ENCODE measurements around the gene CEACAM6. TPM values are rescaled to one million over a fixed set of nuclear protein-coding genes. Genes with fewer than 3 reads are reported as not detected.
"Not testable (repeated sequence)": the region's sequence is repeated elsewhere in the genome, so short reads cannot be mapped to it uniquely, and the experiment has no call there.

CEACAM6 gene
- total RNA-seq, 1 donor from 2014 or later: 5.0 TPM

DNA sequence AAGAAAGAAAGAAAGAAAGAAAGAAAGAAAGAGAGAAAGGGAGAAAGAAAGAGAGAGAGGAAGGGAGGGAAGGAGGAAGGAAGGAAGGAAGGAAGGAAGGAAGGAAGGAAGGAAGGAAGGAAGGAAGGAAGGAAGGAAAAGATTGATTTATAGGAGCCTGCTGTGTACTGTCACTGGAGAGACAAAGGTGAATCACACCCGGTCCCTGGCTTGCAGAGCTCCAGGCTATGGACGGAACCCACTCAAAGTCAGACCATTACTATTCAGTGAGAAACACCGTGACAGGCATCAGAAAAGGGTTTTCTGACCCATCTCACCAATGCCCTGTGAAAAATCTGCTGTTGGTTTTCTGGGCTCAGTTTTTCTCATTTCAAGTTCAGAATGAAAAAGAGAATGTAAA is 7.3 kb upstream of the CEACAM6 start:
- DNase-seq: no peak

DNA sequence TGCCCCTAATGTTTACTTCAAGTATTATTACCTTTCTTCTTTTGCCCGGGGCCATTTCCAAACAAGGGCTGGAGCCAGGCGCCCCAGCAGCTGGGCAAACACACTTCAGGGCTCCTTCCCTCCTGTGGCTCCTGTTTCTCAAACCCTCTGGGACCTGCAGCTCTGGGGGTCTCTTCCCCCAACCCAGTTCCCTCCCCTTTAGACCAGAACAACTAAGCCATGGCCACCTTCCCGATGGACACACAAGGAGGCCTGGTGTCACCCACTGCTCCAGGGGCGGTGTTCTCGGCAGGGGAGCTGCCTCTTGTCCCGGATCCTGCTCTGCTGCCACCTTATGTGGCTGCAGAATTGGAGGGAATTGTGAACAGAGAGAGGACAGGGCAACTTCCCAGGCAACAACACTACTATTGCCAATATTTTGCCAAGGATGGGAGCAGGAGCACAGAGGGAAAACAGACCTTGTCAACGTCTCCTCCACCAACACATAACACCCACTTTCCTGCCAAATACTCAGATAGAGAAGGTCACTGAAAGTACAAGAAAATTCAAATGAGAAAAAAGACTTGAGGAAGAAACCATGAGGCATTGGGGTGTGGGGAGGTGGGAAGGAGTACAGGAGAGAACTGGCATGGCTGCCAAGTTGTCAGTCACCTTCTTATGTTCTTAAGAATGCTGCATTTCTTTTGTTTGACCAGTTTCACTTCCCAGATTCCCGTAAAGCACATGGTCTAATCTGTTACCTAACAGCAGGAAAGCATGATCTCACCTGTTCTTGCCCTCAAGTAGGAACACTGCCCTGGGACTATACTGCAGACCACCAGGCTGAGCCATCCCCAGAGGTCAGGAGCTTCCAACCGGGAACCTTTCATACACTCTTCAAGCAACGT is 4.8 kb upstream of the CEACAM6 start:
- not testable (repeated sequence) for DNase-seq

DNA sequence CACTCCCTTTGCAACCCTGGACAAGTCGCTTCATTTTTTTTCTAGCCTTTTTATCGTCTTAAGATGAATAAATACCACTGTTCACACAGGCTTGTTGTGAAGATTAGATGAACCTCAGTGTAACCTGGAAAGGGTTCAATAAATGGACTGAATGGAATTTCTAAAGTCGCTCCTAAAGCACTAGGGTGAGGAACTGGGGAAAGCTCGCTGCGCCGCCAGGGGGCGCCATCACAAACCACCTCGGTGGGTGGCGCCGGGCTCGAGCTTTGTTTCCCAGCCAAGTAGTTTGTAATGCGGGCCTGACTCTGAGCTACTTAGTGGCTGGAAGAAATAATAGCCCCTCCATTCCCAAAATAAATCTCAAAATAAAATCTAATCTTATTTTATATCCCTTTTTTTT is 2.2 kb upstream of the CEACAM6 start:
- DNase-seq: no peak

DNA sequence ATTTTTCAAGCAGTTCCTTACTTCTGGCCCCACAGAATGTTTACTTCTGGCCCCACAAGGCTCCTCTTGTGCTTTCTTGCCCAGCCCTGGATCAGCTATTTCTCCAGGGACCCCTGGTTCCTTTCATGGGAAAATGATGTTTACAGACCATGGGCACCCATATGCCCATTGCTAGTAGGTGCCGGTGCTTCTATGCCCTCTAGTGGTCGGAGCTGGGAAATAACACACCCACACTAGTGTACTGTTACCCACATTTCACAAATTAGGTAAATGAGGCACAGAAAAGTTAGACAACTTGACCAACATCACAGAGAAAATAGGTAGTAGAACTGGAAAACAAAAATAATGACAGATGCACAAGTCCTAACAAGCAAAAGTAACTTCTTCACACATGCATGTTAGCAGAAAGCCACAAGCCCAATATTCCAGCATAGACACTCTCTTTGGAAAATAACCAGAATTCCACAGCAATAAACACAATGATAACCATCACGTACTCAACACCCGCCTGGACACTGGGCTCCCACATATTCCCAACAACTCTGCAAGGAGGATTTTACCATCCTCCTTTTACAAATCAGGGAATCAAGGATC is 1.3 kb upstream of the CEACAM6 start:
- no peak for DNase-seq

DNA sequence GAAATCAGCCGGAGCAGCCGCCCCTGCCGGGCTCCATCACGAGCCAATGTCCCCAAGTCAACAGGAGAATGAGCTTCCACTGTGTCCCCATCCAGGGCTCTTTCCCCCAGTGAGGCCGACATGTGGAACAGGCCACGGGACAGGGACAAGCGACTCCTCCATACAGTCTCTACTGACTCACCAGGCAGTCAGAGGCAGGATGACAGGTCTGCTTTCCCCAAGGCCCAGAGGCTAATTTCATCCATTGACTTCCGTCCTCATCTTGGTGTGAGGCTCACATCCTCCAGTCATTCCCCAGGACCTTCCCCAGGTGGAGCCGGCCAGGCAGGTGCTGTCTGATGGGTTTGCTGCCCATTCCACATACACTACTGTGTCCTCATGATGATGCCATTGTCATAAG is 3.5 kb downstream of the CEACAM6 start:
- DNase-seq: no peak

DNA sequence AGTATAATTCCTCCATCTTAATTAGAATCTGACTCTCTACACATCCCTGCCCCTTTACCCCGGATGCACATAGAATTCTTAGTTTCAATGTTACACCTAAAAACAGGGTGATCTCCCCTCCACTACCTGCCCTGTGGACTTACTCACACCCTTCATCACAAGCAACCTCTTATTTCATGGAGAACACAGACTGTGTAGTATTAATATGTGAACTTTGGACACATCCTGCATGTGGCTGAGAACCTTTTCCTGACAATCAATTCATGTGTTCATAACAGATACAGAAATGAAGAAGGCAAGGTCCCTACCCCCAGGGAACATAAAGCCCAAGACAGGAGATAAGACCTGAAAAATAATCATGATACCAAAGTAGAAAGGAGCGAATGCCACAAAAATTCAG is 11.8 kb downstream of the CEACAM6 start:
- no peak for DNase-seq

DNA sequence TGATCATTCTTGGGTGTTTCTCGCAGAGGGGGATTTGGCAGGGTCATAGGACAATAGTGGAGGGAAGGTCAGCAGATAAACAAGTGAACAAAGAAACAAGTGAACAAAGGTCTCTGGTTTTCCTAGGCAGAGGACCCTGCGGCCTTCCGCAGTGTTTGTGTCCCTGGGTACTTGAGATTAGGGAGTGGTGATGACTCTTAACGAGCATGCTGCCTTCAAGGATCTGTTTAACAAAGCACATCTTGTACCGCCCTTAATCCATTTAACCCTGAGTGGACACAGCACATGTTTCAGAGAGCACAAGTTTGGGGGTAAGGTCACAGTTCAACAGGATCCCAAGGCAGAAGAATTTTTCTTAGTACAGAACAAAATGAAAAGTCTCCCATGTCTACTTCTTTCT is 12.8 kb downstream of the CEACAM6 start:
- DNase-seq: not testable (repeated sequence)

DNA sequence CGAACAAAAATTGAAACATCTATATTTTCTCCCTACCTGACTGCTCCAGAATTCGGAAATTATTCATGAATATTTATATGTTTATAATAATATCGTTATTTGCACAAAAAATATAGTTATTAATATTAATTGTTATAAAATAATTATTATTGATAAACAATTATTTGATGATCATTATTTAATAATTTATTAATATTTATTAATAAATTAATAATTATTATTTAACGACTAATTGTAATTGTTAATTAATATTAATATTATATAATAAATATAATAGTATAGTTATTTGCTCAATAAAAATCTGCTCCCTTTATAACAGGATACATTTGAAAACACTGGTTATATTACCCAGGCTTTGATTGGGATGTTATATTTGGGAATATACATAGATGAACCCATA is 14.3 kb downstream of the CEACAM6 start:
- no peak for DNase-seq

DNA sequence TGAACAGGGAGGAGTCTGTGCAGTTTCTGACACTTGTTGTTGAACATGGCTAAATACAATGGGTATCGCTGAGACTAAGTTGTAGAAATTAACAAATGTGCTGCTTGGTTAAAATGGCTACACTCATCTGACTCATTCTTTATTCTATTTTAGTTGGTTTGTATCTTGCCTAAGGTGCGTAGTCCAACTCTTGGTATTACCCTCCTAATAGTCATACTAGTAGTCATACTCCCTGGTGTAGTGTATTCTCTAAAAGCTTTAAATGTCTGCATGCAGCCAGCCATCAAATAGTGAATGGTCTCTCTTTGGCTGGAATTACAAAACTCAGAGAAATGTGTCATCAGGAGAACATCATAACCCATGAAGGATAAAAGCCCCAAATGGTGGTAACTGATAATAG is 16.1 kb downstream of the CEACAM6 start:
- no peak for DNase-seq

DNA sequence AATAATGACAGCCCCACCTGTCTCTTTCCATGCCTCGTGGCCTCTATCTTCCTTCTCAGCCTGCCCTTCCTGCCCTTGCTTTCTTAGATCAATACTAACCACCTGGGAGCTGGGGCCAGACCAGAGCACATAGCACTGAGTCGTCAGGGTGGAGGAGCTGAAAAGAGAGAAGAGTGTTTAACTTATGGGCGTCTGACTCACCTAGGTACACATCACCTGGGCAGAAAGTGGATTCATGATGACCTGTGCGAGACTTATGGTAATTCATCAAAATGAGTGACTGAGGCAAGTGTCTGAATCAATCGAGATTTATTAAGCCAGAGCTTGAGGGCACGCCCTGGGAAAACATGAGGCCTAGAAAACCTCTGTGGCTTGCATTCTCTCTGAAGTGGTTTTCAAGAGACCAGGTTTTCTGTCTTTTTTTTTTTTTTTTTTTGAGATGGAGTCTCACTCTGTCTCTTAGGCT is 19.2 kb downstream of the CEACAM6 start:
- DNase-seq: no peak

DNA sequence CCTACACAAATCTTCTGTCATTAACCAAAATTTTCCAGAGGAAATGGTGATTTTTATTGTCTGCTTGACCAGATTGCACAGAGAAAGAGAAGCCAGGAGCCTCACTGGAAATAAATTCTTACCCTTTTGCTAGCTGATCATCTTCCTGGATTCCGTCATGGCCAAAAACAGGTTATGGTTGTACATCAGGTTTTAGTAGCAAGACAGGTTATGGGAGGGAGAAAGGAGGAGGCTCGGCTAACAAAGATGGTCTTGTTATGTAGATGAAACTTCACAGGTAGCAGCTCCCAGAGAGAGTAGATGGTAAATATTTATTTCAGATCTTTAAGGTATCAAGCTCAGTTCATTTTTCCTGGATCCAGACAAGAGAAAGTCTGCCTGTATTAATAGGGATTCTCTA is 21.4 kb downstream of the CEACAM6 start:
- DNase-seq: no peak

DNA sequence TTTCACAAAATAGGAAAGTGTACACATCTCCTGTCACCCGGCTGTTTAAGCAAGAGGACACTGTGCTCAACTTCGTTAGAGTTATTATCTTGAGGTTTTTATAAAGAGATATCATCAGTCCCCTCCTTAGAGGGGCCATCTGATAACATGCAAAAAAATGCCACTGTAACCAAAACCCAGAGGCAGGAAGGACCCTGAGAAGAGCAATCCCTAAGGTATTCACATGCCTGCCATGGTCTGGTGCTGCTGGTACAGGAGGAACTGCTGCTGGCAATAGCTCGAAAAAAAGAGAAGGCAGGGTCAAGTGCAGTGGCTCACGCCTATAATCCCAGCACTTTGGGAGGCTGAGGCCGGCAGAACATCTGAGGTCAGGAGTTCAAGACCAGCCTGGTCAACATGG is 28.3 kb downstream of the CEACAM6 start:
- no peak for DNase-seq

DNA sequence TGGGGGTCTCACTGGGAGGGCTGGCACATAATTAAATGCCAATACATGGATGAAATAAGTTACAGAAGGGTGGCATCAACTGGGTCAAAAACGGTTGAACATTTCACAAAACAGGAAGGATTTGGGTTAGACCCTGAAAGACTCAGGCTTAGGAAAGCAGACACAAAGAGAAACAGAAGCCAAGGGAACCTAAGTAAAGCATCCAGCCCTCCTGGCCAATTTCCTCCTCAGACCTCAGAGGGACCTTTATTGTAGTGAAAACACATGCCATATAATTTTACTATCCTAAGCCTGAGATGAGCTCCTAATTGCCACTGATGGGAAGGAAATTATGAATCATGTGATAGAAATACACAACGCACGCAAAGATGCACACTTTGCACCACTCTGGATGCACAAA is 29.0 kb downstream of the CEACAM6 start:
- DNase-seq: no peak

DNA sequence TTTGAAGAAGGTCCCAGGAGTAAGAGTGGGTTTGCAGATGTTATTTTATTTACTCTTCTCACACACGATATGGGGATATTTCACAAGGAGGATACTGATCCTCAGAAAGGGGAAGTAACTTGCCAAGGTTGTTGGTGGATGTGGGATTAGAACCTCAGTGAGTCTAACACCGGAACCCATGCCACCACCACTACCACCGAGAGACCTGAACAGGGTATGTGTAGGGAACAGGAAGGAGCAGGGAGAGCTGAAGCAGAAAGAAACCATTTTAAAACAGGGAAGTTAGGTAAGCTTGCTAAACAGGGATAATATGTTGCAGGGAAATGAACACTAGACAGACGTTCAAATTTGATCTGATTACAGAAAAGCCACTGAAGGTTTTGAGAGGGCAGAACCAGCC is 29.4 kb downstream of the CEACAM6 start:
- no peak for DNase-seq

DNA sequence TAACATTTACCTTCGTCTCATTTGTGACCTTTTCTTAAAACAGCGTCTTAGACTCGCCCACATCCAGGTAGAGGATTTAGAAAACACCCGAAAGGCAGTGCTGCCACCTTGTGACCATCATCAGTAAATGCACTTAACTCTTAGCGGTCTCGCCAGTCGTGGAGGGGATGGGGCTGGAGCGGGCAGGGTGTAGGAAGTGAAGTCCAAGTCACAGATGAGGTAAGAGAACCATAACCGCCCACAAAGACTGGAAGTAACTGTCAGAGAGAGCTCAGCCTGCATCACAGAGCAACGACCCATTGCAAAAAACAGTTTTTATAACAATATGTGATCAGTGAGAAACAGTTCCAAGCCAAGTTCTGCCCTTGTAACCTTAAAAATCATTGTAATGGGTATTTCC is 30.3 kb downstream of the CEACAM6 start:
- DNase-seq: peak; percentile 5

DNA sequence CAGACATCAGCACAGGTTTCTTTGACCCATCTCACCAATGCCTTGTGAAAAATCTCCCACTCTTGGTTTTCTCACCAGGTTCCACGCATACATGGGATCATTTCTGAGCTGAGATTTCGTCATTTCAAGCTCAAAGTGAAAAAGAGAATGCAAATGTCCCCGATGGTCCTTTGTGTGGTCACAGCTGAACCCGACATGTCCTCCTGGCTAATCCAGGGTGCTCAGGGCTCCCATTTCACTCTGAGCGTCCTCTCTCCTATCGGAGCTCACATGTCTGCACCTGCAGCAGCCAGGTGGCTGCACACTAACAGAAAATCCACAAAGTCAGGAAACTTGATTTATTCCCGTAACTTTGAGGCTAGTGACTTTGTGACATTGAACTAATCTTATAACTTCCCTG is 31.7 kb downstream of the CEACAM6 start:
- no peak for DNase-seq

DNA sequence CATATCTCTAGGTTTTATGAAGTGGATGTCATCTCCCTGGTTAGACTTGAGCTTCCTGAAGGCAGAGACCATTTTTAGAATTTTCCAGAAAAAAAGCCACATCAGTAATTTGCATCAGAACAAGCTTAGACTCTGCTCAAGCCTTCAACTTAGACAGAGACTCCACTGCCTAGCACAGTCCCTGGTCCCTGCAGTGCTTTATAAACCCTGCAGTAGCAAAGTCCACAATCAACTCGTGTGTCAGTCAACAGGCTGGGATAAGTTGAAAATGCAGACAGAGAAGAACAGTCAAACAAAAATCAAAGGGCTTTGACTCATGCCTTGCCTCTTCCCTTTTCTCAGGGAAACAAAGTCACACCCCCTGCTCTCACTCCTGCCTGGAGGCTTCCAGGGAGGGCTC is 33.2 kb downstream of the CEACAM6 start:
- DNase-seq: not testable (repeated sequence)

DNA sequence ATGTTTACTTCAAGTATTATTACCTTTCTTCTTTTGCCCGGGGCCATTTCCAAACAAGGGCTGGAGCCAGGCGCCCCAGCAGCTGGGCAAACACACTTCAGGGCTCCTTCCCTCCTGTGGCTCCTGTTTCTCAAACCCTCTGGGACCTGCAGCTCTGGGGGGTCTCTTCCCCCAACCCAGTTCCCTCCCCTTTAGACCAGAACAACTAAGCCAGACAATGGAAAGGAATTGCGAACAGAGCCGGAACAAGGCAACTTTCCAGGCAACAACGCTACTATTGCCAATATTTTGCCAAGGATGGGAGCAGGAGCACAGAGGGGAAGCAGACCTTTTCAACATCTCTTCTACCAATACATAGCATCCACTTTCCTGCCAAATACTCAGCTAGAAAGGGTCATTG is 33.7 kb downstream of the CEACAM6 start:
- DNase-seq: not testable (repeated sequence)

DNA sequence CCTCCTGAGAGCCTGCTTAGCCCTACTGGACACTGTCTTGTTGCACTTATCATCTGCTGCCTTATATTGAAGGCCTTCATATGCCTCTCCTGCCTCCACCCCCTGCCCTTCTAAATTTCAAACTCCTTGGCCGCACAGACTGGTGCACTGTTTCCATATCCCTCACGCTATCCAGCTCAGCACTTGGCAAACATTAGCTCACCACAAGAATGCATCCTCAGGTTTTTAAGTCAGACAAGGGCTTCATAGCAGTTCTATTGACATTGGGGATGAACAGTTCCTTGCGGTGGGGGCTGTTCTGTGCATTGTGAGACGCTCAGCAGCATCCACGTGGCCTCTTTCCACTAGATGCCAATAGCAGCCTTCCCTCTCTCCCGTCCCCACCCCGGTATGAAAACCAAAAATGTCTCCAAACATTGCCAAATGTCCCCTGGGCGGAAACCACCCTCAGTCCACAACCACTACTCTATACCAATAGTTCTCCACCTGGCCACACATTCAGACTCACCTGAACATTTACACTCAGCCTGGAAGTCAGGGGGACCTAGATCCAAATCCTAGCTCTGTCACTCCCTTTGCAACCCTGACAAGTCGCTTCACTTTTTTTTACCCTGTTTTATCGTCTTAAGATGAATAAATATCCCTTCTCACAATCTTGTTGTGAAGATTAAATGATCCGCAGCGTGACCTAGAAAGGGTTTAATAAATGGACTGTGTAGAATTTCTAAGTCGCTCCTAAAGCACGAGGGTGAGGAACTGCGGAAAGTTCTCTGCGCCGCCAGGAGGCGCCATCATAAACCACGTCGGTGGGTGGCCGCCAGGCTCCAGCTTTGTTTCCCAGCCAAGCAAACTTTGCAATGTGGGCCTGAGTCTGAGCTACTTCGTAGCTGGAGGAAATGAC is 37.4 kb downstream of the CEACAM6 start:
- no peak for DNase-seq

DNA sequence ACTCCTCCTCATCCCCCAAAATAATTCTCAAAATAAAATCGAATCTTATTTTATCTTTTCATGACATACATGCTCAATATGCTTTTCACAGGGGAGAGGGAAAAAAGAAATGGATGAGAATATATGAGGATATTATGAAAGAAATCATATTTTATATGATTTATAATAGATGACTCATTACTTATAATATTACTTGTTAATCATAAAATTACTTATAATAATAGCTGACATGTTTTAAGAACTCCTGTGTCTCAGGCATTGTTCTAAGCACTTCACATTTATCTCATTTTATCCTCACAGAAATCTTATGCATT is 38.0 kb downstream of the CEACAM6 start:
- DNase-seq: no peak

DNA sequence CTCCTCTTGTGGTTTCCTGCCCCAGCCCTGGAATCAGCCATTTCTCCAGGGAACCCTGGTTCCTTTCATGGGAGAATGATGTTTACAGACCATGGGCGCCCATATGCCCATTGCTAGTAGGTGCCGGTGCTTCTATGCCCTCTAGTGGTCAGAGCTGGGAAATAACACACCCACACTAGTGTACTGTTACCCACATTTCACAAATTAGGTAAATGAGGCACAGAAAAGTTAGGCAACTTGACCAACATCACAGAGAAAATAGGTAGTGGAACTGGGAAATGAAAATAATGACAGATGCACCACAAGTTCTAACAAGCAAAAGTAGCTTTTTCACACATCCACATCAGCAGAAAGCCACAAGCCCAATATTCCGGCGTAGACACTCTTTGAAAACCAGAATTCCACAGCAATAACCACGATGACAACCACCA is 39.7 kb downstream of the CEACAM6 start:
- no peak for DNase-seq

DNA sequence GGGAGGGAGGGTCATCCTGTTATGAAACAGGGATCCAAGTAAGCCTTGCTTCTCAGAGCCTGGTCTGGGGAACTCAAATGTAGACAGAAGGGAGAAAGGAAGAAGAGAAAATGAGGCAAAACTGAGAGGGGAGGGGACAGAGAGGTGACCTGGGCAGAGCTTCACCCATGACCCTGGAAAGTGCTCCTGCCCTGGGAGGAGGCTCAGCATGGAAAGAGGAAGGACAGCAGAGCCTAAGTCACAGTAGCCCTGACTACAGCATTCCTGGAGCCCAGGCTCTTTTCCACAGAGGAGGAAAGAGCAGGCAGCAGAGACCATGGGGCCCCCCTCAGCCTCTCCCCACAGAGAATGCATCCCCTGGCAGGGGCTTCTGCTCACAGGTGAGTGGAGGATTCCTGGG is 41.0 kb downstream of the CEACAM6 start, which contains the start of gene CEACAM3:
Gene CEACAM3 (plus strand): TSS at position 226 of the 400 bp plus-strand sequence. CDS start 91 bp downstream, at position 317.
- DNase-seq: no peak

DNA sequence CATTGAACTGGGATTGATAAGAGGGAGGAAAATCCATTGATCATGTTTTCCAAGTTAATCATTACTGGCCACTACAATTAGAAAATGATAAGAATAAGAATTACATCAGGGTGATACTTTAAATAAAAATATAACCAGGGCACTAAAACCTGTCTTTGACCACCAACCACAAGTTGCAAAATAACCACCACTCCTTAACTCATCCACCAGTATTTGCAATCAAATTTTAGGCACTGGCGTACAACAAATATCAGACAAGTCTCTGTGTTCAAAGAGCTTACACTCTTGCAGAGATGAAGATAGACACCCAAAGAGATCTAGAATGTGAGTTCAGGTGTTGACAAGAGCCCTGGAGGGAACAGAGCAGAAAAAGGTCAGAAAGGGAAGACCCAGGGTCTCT is 41.6 kb downstream of the CEACAM6 start:
- DNase-seq: no peak
